ENCODE data around the gene MRPL43. TPM values are rescaled to one million over a fixed set of nuclear protein-coding genes. Genes with fewer than 3 reads are reported as not detected.

The MRPL43 gene
- polyA plus RNA-seq, 3 donors, result 94.5 to 128 (median 103) TPM

DNA sequence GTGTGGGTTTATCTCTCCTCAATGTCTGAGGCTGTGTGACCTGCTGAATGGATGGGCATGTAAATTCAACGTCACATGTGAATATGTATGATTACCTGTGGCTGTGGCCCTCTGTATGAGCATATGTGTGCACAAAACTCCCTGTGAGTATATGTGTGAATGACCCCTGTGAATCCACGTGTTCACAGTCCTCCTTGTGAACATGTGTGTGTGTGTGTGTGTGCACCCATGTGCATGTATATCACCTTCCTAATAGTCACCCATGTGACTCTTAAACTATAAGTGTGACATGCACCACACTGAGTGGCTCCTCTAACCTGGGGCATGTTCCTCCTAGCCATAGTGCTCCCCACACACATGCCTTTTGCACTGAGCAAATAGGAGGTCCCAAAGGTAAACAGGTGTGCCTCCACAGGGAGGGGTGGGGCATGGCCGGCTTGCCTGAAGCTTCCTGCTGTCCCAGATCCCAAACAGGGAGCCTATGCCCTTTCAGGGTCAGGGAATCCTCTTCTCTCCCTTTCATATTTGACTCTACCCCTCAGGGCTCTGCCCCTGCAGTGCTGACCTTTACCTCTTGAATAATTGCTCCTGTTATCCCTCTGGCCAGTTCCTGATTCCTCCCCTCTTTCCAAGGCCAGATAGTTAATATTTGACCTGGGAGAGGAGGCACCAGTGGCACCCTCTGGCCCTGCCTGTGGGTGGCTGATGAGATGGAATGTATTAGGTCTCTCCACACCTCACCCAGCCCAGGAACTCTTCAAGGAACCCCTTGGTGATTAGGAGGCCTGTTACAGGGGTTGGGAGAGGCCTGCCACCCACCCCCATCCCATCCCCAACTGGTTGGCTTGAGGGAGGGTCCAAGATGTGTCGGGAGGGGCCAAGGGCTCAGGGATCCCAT is 16.1 kb downstream of the MRPL43 start:
- DNase-seq, result no peak

GRCh38 chr10:100970076-100970913 is 17.0 kb downstream of the MRPL43 start:
- no peak for DNase-seq

- DNase-seq, result peak; percentile 42
Observed at GRCh38 chr10:100969187-100970075, 17.9 kb downstream of the MRPL43 start, which contains the start of gene SEMA4G. Gene SEMA4G (plus strand): TSS chr10:100969504. CDS start chr10:100972913, 3,409 bp downstream.

GRCh38 chr10:100968863-100969186 is 18.5 kb downstream of the MRPL43 start:
- no peak for DNase-seq

DNA sequence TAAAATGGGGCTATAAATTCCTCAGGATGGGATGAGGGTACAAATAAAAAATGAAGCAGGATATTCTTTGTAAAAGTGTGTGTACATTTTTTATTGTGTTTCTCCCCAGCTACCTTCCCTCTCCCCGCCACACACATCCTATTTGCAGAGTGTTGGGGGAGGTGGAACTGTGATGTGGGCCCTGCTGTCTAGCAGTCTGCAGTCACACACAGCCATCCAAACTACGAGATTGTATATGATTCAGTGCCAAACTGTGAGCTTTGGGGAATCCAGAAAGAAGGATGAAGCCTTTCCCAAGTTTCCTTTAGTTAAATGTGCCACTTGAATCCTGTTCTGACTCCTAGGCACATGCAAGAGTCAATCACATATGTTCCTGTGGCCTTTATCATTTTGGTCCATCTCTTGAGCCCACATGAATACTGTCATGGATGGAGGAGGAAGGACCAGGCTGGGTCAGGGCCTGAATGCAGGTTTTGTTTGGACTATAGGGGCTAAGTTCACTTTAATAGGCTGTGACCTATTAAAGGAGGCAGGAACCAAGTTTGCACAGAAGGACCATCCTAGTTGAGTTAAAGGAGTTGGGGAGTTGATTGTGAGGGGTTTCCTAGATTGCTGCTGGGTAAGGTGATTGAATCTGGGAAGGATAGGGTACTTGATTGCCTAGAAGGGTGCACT is 19.1 kb downstream of the MRPL43 start:
- no peak for DNase-seq

GRCh38 chr10:100967332-100967731 is 20.0 kb downstream of the MRPL43 start:
- no peak for DNase-seq

GRCh38 chr10:100966887-100967286 is 20.4 kb downstream of the MRPL43 start:
- no peak for DNase-seq

DNA sequence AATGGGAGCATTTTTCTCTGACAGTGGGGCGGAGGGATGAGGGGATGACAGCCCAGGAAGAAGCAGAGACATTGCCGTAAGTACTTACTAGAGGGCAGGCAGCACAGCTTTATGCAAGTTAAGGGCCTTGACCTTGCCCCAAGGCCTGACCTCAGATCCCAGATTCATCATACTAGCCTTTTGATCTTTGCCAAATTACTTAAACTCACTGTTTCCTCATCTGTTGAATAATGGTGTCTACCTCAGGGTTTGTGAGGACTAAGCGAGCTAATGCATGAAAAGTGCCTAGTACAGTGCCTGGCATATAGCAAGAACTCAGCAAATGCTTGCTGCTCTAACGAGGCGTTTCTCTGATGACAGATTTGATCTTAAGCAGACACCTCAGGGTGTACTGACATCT is 21.5 kb downstream of the MRPL43 start:
- DNase-seq, result no peak

DNA sequence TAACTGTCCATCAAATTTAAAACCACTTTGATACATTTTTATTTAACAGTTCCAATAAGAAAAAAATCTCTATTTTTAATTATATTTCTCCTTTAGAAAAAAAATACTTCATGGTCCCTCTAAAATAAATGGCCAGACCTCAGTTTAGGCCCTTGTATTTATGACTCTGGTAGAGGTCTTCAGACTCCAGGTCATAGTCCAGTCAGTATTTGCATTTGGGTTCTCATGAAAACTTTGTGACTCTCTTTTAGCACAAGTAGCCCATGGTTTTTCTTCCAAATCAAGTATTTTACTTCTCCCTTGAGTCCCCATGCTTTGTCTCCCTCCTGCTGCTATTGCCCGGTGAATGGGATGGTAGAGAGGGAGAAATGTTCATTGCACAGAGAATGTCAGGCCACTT is 23.5 kb downstream of the MRPL43 start:
- DNase-seq, result no peak

DNA sequence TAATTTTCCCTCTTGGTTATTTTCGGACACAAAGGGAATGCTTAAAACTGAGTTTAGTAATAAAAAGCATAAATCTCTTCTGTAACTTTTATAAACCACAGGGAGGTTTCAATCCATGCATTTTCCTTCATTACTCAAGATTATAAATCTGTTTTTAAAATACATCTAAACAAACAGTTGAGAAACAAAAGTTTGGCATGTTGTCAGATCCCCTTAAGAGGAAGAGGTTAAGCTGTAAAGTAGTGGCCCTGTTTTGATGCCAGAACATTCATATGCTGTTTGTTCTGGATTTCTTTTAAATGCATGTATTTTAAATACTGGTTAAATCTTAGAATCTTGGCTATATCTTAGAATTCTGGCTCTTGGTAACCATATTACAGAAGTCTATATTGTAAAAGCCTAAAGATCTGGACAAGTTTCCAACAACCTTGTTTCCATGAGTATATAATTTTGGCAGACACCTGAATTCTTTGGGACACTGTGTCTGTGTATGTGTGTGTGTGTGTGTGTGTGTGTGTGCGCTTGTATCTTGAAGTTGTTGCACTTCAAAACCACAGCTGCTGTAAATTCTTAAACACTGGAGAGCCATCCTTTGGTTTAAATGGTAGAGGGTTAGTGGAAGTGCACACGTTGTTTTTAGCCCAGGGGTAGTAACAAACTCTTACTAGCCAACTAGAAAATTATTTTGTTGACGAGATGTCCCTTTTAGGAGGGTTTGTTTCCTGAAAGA is 24.8 kb downstream of the MRPL43 start:
- no peak for DNase-seq

- DNase-seq, result no peak
Observed at GRCh38 chr10:100960251-100960650, 27.0 kb downstream of the MRPL43 start.

GRCh38 chr10:100948916-100949315 is 38.4 kb downstream of the MRPL43 start:
- no peak for DNase-seq

DNA sequence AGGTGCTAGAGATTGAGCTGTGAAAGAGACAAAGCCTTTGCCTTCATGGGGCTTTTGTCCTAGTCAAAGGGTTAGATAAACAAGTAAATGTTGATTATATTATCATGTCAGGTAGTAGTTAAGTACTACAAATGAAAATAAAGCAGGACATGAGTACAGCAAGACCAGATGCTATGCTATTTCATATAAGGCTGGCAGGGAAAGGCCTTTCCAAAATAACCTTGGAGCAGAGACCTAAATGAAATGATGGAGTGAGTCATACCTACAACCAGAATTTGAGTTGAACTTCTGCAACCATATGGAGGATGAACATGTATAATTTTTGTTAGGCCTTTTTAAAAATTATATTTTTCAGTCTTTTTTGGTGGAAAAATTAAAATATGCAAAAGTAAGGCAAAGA is 41.5 kb downstream of the MRPL43 start:
- no peak for DNase-seq

- DNase-seq, result no peak
Observed at GRCh38 chr10:100943508-100943907, 43.8 kb downstream of the MRPL43 start.

GRCh38 chr10:100942229-100942628 is 45.1 kb downstream of the MRPL43 start:
- DNase-seq, result no peak

DNA sequence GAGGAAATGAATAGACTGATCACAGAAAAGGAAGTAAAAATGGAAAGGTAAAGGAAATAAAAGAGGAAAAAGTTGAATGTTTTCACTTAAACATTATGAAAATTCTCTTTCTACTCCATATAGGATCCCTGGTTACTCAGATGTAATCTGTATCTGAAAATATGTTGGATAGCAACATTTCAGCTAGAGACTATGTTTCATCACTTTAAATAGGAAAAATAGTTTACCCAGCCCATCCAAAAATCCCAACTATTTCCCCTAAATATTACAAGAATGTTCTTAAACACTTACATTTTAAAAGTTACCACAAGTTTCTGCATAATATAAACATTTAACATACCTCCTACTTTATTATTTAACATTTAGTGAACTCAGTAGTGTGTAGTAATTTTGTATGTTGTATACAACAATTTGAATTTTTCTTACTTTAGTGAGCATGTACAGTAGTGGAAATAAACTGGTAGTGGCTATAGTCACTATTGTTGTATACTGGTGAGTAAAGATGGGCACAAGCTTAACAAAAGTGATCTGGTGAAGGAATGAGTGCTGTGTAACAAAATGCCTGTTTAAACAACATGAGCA is 47.4 kb downstream of the MRPL43 start:
- DNase-seq, result no peak
